B cell (primary cell): ENCODE measurements around the gene CDC42BPG. TPM values are rescaled to one million over a fixed set of nuclear protein-coding genes. Genes with fewer than 3 reads are reported as not detected.

Experiments used
- ATAC-seq: fragments of 200-7000 bp; cut with Tn5 transposase; one replicate; pipeline ENCODE4 v1.10.0; 2021; ENCODE audit warnings: low read depth, mild to moderate bottlenecking, moderate number of reproducible peaks, moderate library complexity
- CTCF ChIA-PET: fragments of 350-600 bp; sonication (Branson Sonifier 250); formaldehyde crosslinking; loops from one replicate; lab custom pipeline; 2021; ENCODE audit warnings: antibody characterized with exemption, inconsistent platforms; lab: Charles Lee
- POLR2A ChIA-PET: fragments of 350-600 bp; sonication (Branson Sonifier 250); formaldehyde crosslinking; loops from one replicate; lab custom pipeline; 2021; ENCODE audit warnings: antibody characterized with exemption; lab: Charles Lee
- DNase-seq: peaks from one replicate; pipeline ENCODE4 v3.0.0; 2013
- H2AFZ ChIP-seq: 2 replicates; pipeline ENCODE4 v1.6.1; 2012; ENCODE audit warnings: mild to moderate bottlenecking, low read depth, low read length; ENCODE audit not compliant: insufficient read depth, poor library complexity, severe bottlenecking
- H3K27ac ChIP-seq, 2 donors: 1 replicate in 1 of 2; 2 replicates in 1 of 2; pipeline ENCODE4 v1.5.1; 2012 to 2013; ENCODE audit warnings: low read length in 2 of 2, mild to moderate bottlenecking in 2 of 2, moderate library complexity in 1 of 2
- H3K27me3 ChIP-seq, 4 experiments: fragments of 200-600 bp in 1 of 4; sonication (generic) in 1 of 4; replicated peaks in 1 of 4; 1 replicate in 2 of 4; 2 replicates in 2 of 4; pipeline versions ENCODE4 v1.6.1 to v1.7.0; 2013 to 2016; ENCODE audit warnings: low read length in 3 of 4, mild to moderate bottlenecking in 2 of 4, mixed read lengths in 1 of 4, moderate library complexity in 1 of 4; ENCODE audit not compliant: insufficient read depth in 4 of 4, control insufficient read depth in 3 of 4; ENCODE audit errors: control extremely low read depth in 1 of 4
- H3K36me3 ChIP-seq, 2 experiments: replicated peaks in 1 of 2; 1 replicate in 1 of 2; 2 replicates in 1 of 2; pipeline versions ENCODE4 v1.6.1 to v1.7.1; 2013; ENCODE audit warnings: low read length in 1 of 2; ENCODE audit not compliant: insufficient read depth in 2 of 2, control insufficient read depth in 1 of 2; ENCODE audit errors: control extremely low read depth in 1 of 2, extremely low read depth in 1 of 2
- H3K4me1 ChIP-seq, 2 donors: fragments of 200-600 bp in 1 of 2; sonication (generic) in 1 of 2; 1 replicate in 1 of 2; 2 replicates in 1 of 2; pipeline versions ENCODE4 v1.5.1 to v1.6.1; 2013 to 2017; ENCODE audit warnings: low read length in 2 of 2; ENCODE audit not compliant: control insufficient read depth in 2 of 2, insufficient read depth in 2 of 2
- H3K4me2 ChIP-seq: replicated peaks from 2 replicates; pipeline ENCODE3; 2012; ENCODE audit warnings: mild to moderate bottlenecking, low read depth, low read length; ENCODE audit not compliant: poor library complexity, severe bottlenecking
- H3K4me3 ChIP-seq, 5 experiments: fragments of 200-600 bp in 1 of 5; sonication (generic) in 1 of 5; 1 replicate in 3 of 5; 2 replicates in 2 of 5; pipeline versions ENCODE4 v1.5.1 to v1.7.0; 2011 to 2016; ENCODE audit warnings: low read length in 4 of 5, mild to moderate bottlenecking in 4 of 5, low read depth in 2 of 5, control low read depth in 1 of 5, moderate library complexity in 1 of 5; ENCODE audit not compliant: insufficient read depth in 1 of 5; ENCODE audit errors: control extremely low read depth in 1 of 5, extremely low read depth in 1 of 5
- H3K79me2 ChIP-seq: fragments of 200-600 bp; sonication (generic); one replicate; pipeline ENCODE4 v1.6.0; 2016; ENCODE audit warnings: low read length; ENCODE audit not compliant: control insufficient read depth, insufficient read depth
- H3K9ac ChIP-seq: fragments of 200-600 bp; sonication (generic); 2 replicates; pipeline ENCODE4 v1.6.1; 2017; ENCODE audit warnings: mild to moderate bottlenecking, low read length, moderate library complexity
- H3K9me3 ChIP-seq, 3 donors: one replicate each; pipeline versions ENCODE4 v1.6.1 to v1.7.1; 2013; ENCODE audit warnings: low read length in 2 of 3; ENCODE audit not compliant: control insufficient read depth in 2 of 3, insufficient read depth in 1 of 3; ENCODE audit errors: control extremely low read depth in 1 of 3
- H4K20me1 ChIP-seq: 2 replicates; pipeline ENCODE4 v1.6.0; 2012; ENCODE audit warnings: mild to moderate bottlenecking, low read length; ENCODE audit not compliant: insufficient read depth, control insufficient read depth, poor library complexity, severe bottlenecking
- H3K27ac Mint-ChIP-seq: one replicate; pipeline ENCODE4 v1.8.0; 2021; ENCODE audit warnings: mixed read lengths
- H3K27me3 Mint-ChIP-seq: one replicate; pipeline ENCODE4 v1.8.0; 2021; ENCODE audit warnings: mixed read lengths
- H3K4me1 Mint-ChIP-seq: one replicate; pipeline ENCODE4 v1.8.0; 2021; ENCODE audit warnings: mixed read lengths
- H3K4me3 Mint-ChIP-seq: one replicate; pipeline ENCODE4 v1.8.0; 2021; ENCODE audit warnings: mixed read lengths
- H3K9me3 Mint-ChIP-seq: one replicate; pipeline ENCODE4 v1.8.0; 2022; ENCODE audit warnings: mixed read lengths; ENCODE audit not compliant: insufficient read depth
- CTCF ChIP-seq: fragments of 200-600 bp; IDR thresholded peaks from one replicate; pipeline ENCODE4 v1.8.0; 2022; ENCODE audit warnings: antibody characterized with exemption, mild to moderate bottlenecking
- EZH2 ChIP-seq: IDR thresholded peaks from 2 replicates; pipeline ENCODE4 v1.6.1; 2012; ENCODE audit warnings: borderline replicate concordance, low read depth, mild to moderate bottlenecking, moderate library complexity, low read length; ENCODE audit not compliant: insufficient read depth, poor library complexity, severe bottlenecking
- WGBS: methylation state at CpG from one replicate; pipeline ENCODE4 v1.1.5; 2013; ENCODE audit warnings: missing lambda C conversion rate; ENCODE audit not compliant: insufficient coverage; 5-methylcytosine and 5-hydroxymethylcytosine counted together
- intact Hi-C: fragments of 100-400 bp; cut with micrococcal nuclease; formaldehyde crosslinking; loops from one replicate; pipeline ENCODE4 v1.10.0; 2022
- polyA plus RNA-seq: library from polyadenylated mRNA; depleted of rRNA; stranded (reverse); fragments of >200 nt; gene quantifications from 2 replicates; pipeline ENCODE4 v1.2.3, GENCODE V29; 2012
- total RNA-seq, 2 donors: library from RNA; stranded (reverse); fragments of 120-200 nt in 1 of 2; gene quantifications; 1 replicate in 1 of 2; 2 replicates in 1 of 2; pipeline versions ENCODE4 v1.2.3 to v1.2.4, GENCODE V29; 2013 to 2022

CDC42BPG gene
- total and polyA plus RNA-seq, 2 donors (not counting 1 experiment from before 2014, with no cell fraction given), result 3.7 to 8.7 TPM

- peaks cover 0 to 44% of the 10 kb centered on the region in 2 experiments for H3K36me3 ChIP-seq
- intact Hi-C loops, result loop anchor here (5.0 kb wide), 1 partner anchor 333 kb away; no protein-coding TSS in a partner anchor
- no peak overlapping the region for H3K27ac ChIP-seq
- 94% methylated on average over 36 of the region's 41 CpGs for WGBS
- CTCF ChIA-PET, result interaction anchor here (0.7 to 7.3 kb wide), 6 partner anchors 8 to 61 kb away, joined by 3 to 73 read pairs (median 4); partner anchors contain the start of gene RASGRP2
- H3K9ac ChIP-seq, result no peak overlapping the region
- H3K4me3 ChIP-seq, result no peak overlapping the region
- H3K27me3 ChIP-seq, result no peaks in the 10 kb centered on the region
- peaks cover 78% of the 10 kb centered on the region for H3K79me2 ChIP-seq
- peaks cover 41% of the 10 kb centered on the region for H3K4me1 Mint-ChIP-seq
- H4K20me1 ChIP-seq, result peaks cover 11% of the 10 kb centered on the region
- no peak overlapping the region for H2AFZ ChIP-seq
- peaks cover 43 to 51% of the 10 kb centered on the region in 2 donors for H3K4me1 ChIP-seq
- peak overlapping the region; percentile 94 for H3K4me2 ChIP-seq
- DNase-seq, result peak; percentile 23
- no peaks in the 10 kb centered on the region for H3K9me3 ChIP-seq
- POLR2A ChIA-PET, result interaction anchor here (0.5 to 1.3 kb wide), 2 partner anchors 11 to 21 kb away, joined by 3 to 5 read pairs; no protein-coding TSS in a partner anchor
- no peaks in the 10 kb centered on the region for H3K27me3 Mint-ChIP-seq
- TF ChIP-seq EZH2 (no peak), CTCF (no peak)
- H3K27ac Mint-ChIP-seq, result no peak overlapping the region
- H3K4me3 Mint-ChIP-seq, result peak overlapping the region; percentile 90
- ATAC-seq, result no peak
- H3K9me3 Mint-ChIP-seq, result no peaks in the 10 kb centered on the region
Observed at GRCh38 chr11:64804346-64805210, 39.9 kb downstream of the CDC42BPG start.
